Gastrocnemius medialis (tissue), 4 donors: ENCODE results near the gene UAP1.
A peak's percentile ranks its signal among the peaks of the same experiment; 100 is the strongest.

ENCODE experiments used
- CTCF ChIP-seq, 5 experiments: fragments of 450-650 bp in 3 of 5; fragments of 200-600 bp in 2 of 5; sonication (generic) in 2 of 5; IDR thresholded peaks in 4 of 5; conservative IDR thresholded peaks in 1 of 5; 1 replicate in 4 of 5; 2 replicates in 1 of 5; pipeline ENCODE4 v1.5.1; 2016 to 2019; ENCODE audit warnings: antibody characterized with exemption in 5 of 5, mild to moderate bottlenecking in 3 of 5, moderate library complexity in 3 of 5
- POLR2A ChIP-seq, 2 donors: fragments of 450-650 bp; IDR thresholded peaks; one replicate each; pipeline ENCODE4 v1.6.1; 2017; ENCODE audit warnings: antibody characterized with exemption in 2 of 2, mild to moderate bottlenecking in 2 of 2, moderate library complexity in 2 of 2

- TF ChIP-seq CTCF (IDR thresholded peaks at IDR 0.05 in 4 of 5, conservative IDR thresholded peaks at IDR 0.05 in 1 of 5) = no peak
- peak; percentile 93 to 95 for TF ChIP-seq POLR2A (IDR thresholded peaks at IDR 0.05)
Measured at GRCh38 chr1:162561616-162562469, at the start of gene UAP1.
